Loucy (cell line): ENCODE results near the gene PLIN3.

Experiments used
- H2AFZ ChIP-seq: fragments of 200-600 bp; sonication (generic); 2 replicates; pipeline ENCODE4 v1.6.0; 2016; ENCODE audit warnings: antibody characterized with exemption, mild to moderate bottlenecking, low read length, moderate library complexity
- H3F3A ChIP-seq: fragments of 200-600 bp; 2 replicates; pipeline ENCODE4 v1.6.0; 2016; ENCODE audit warnings: antibody characterized with exemption, low read depth, mild to moderate bottlenecking
- H3K27me3 ChIP-seq: fragments of 200-600 bp; sonication (generic); 2 replicates; pipeline ENCODE4 v1.6.1; 2014; ENCODE audit warnings: low read length, mild to moderate bottlenecking; ENCODE audit not compliant: insufficient read depth, poor library complexity, severe bottlenecking
- H3K36me3 ChIP-seq: fragments of 200-600 bp; sonication (generic); 2 replicates; pipeline ENCODE4 v1.6.1; 2016; ENCODE audit warnings: low read length; ENCODE audit not compliant: insufficient read depth
- H3K4me1 ChIP-seq: fragments of 200-600 bp; sonication (generic); 2 replicates; pipeline ENCODE4 v1.5.1; 2014; ENCODE audit warnings: low read length, mild to moderate bottlenecking; ENCODE audit not compliant: insufficient read depth, poor library complexity, severe bottlenecking
- H3K4me2 ChIP-seq: fragments of 200-600 bp; sonication (generic); 2 replicates; pipeline ENCODE4 v1.6.0; 2014; ENCODE audit warnings: antibody characterized with exemption, low read length, low read depth, mild to moderate bottlenecking; ENCODE audit not compliant: poor library complexity, severe bottlenecking
- H3K4me3 ChIP-seq: fragments of 200-600 bp; sonication (generic); 2 replicates; pipeline ENCODE4 v1.5.1; 2014; ENCODE audit warnings: low read length, mild to moderate bottlenecking, mixed read lengths; ENCODE audit not compliant: poor library complexity, severe bottlenecking
- H3K79me2 ChIP-seq: fragments of 200-600 bp; sonication (generic); 2 replicates; pipeline ENCODE4 v1.6.1; 2014; ENCODE audit warnings: low read length; ENCODE audit not compliant: insufficient read depth
- H3K9ac ChIP-seq: fragments of 200-600 bp; sonication (generic); 2 replicates; pipeline ENCODE4 v1.6.0; 2014; ENCODE audit warnings: mild to moderate bottlenecking, low read depth, low read length, moderate library complexity; ENCODE audit not compliant: poor library complexity, severe bottlenecking
- H3K9me2 ChIP-seq: fragments of 200-600 bp; sonication (generic); replicated peaks from 2 replicates; pipeline ENCODE4 v1.6.1; 2016; ENCODE audit warnings: low read depth, low read length, mixed read lengths
- H3K9me3 ChIP-seq: fragments of 200-600 bp; sonication (generic); 2 replicates; pipeline ENCODE4 v1.6.1; 2014; ENCODE audit warnings: mild to moderate bottlenecking, antibody characterized with exemption, low read length, low read depth; ENCODE audit not compliant: insufficient read depth
- H4K20me1 ChIP-seq: fragments of 200-600 bp; sonication (generic); 2 replicates; pipeline ENCODE4 v1.6.0; 2014; ENCODE audit warnings: antibody characterized with exemption, low read length, mild to moderate bottlenecking; ENCODE audit not compliant: insufficient read depth, poor library complexity, severe bottlenecking
- CTCF ChIP-seq: fragments of 200-600 bp; sonication (generic); conservative IDR thresholded peaks from 2 replicates; pipeline ENCODE4 v1.5.1; 2014; ENCODE audit warnings: mild to moderate bottlenecking, antibody characterized with exemption, low read length
- EZH2phosphoT487 ChIP-seq: fragments of 200-600 bp; IDR thresholded peaks from 2 replicates; pipeline ENCODE4 v1.6.1; 2018; ENCODE audit warnings: antibody characterized with exemption, mild to moderate bottlenecking, moderate library complexity, borderline replicate concordance

PLIN3 gene

GRCh38 chr19:4844348-4845179 is 22.9 kb downstream of the PLIN3 start:
- Histone ChIP-seq H3F3A (no peaks in the 10 kb centered on the region), H3K27me3 (no peaks in the 10 kb centered on the region), H3K36me3 (peaks cover 48% of the 10 kb centered on the region; the same call in 1 of the 2 replicates), H3K9me3 (no peaks in the 10 kb centered on the region), H4K20me1 (no peaks in the 10 kb centered on the region), H3K4me1 (no peaks in the 10 kb centered on the region), H3K9ac (no peak overlapping the region), H3K4me2 (no peak overlapping the region), H2AFZ (no peak overlapping the region), H3K9me2 (no peaks in the 10 kb centered on the region), H3K79me2 (no peaks in the 10 kb centered on the region), H3K4me3 (no peak overlapping the region)
- TF ChIP-seq EZH2phosphoT487 (no peak), CTCF (no peak)

GRCh38 chr19:4843647-4843965 is 23.9 kb downstream of the PLIN3 start:
- H3K4me1 ChIP-seq, result no peaks in the 10 kb centered on the region
- H3K9me3 ChIP-seq, result no peaks in the 10 kb centered on the region
- no peaks in the 10 kb centered on the region for H3K79me2 ChIP-seq
- H3K4me2 ChIP-seq, result no peak overlapping the region
- TF ChIP-seq EZH2phosphoT487 (no peak), CTCF (no peak)
- H3K9me2 ChIP-seq, result no peaks in the 10 kb centered on the region
- no peaks in the 10 kb centered on the region for H4K20me1 ChIP-seq
- H3F3A ChIP-seq, result no peaks in the 10 kb centered on the region
- H3K27me3 ChIP-seq, result no peaks in the 10 kb centered on the region
- H3K4me3 ChIP-seq, result no peak overlapping the region
- H3K36me3 ChIP-seq, result peaks cover 55% of the 10 kb centered on the region; the same call in 1 of the 2 replicates
- no peak overlapping the region for H2AFZ ChIP-seq
- H3K9ac ChIP-seq, result no peak overlapping the region

DNA sequence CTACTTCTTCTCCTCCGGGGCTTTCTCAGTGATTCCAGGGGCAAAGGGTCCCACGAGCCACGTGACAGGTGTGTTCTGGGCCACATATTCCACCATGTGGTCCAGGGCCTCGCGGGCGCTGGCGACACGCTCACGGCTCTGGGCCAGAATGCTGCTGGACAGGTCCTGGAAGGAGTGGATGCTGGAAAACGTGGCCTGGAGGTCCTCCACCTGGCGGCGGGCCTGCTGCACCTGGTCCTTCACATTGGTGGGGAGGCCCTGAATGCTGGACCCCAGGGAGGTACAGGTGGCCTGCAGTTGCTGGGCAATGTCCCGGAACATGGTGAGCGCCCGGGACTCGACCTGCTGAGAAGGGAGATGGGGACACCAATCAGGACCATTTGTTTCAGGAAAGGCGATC is 28.3 kb downstream of the PLIN3 start:
- TF ChIP-seq CTCF (no peak), EZH2phosphoT487 (no peak)
- Histone ChIP-seq H3K36me3 (peaks cover 41% of the 10 kb centered on the region; the same call in 1 of the 2 replicates), H3K79me2 (no peaks in the 10 kb centered on the region), H3K9me2 (no peaks in the 10 kb centered on the region), H3K9ac (no peak overlapping the region), H3K9me3 (no peaks in the 10 kb centered on the region), H3F3A (no peaks in the 10 kb centered on the region), H3K4me2 (no peak overlapping the region), H3K4me1 (no peaks in the 10 kb centered on the region), H3K4me3 (no peak overlapping the region), H3K27me3 (no peaks in the 10 kb centered on the region), H4K20me1 (no peaks in the 10 kb centered on the region), H2AFZ (no peak overlapping the region)
